Activated B cell treated with CpG ODN at 0.5 μM for 24 hours (primary cell): ENCODE measurements around the gene EQTN. TPM values are rescaled to one million over a fixed set of nuclear protein-coding genes. Genes with fewer than 3 reads are reported as not detected.

Experiments used
- ATAC-seq: fragments of 200-7000 bp; cut with Tn5 transposase; one replicate; pipeline ENCODE4 v1.10.0; 2021; ENCODE audit warnings: low read depth, mild to moderate bottlenecking, moderate library complexity
- CTCF ChIA-PET: fragments of 350-600 bp; sonication (Branson Sonifier 250); formaldehyde crosslinking; loops from one replicate; lab custom pipeline; 2021; ENCODE audit warnings: antibody characterized with exemption; lab: Charles Lee
- POLR2A ChIA-PET: fragments of 350-600 bp; sonication (Branson Sonifier 250); formaldehyde crosslinking; loops from one replicate; lab custom pipeline; 2021; ENCODE audit warnings: antibody characterized with exemption; lab: Charles Lee
- DNase-seq: peaks from one replicate; pipeline ENCODE4 v3.0.0; 2022
- H3K27ac Mint-ChIP-seq: one replicate; pipeline ENCODE4 v1.8.0; 2020; ENCODE audit warnings: mixed read lengths
- H3K27me3 Mint-ChIP-seq: one replicate; pipeline ENCODE4 v1.8.0; 2021; ENCODE audit warnings: mixed read lengths
- H3K36me3 Mint-ChIP-seq: one replicate; pipeline ENCODE4 v1.8.0; 2021; ENCODE audit warnings: low read depth, mixed read lengths
- H3K4me1 Mint-ChIP-seq: one replicate; pipeline ENCODE4 v1.8.0; 2021; ENCODE audit warnings: mixed read lengths
- H3K4me3 Mint-ChIP-seq: one replicate; pipeline ENCODE4 v1.8.0; 2020; ENCODE audit warnings: mild to moderate bottlenecking, mixed read lengths
- H3K9me3 Mint-ChIP-seq: one replicate; pipeline ENCODE4 v1.8.0; 2020; ENCODE audit warnings: mixed read lengths
- CTCF ChIP-seq: fragments of 200-600 bp; IDR thresholded peaks from one replicate; pipeline ENCODE4 v1.8.0; 2022; ENCODE audit warnings: antibody characterized with exemption, mild to moderate bottlenecking
- intact Hi-C: fragments of 100-400 bp; cut with micrococcal nuclease; formaldehyde crosslinking; loops from one replicate; pipeline ENCODE4 v1.15.1; 2024
- total RNA-seq: library from RNA; stranded (reverse); gene quantifications from 2 replicates; pipeline ENCODE4 v1.2.3, GENCODE V29; 2022

Gene EQTN
- total RNA-seq, 1 donor from 2014 or later: not detected

DNA sequence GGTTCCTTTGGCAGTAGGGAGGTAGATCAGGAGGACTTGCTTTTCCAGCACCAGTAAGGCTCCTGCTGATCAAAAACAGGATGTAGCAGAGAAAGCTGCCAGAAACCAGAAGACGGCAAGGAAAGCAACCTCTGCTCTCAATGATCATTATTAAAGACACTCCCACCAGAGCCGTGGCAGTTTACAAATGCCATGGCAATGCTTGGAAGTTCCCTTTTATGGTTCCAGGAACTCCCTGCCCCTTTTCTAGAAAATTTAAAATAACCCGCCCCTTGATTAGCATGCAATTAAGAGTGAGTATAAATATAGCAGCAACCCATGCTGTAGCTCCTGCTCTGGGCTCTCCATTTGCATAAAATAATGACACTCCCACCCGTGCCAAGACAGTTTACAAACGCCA, 16.1 kb downstream of the EQTN start:
- no peak for ATAC-seq
- DNase-seq: no peak
- intact Hi-C loops: no loop called here
- H3K4me3 Mint-ChIP-seq: no peak overlapping the region
- H3K27ac Mint-ChIP-seq: no peak overlapping the region
- no peaks in the 10 kb centered on the region for H3K36me3 Mint-ChIP-seq
- H3K27me3 Mint-ChIP-seq: peaks cover 12% of the 10 kb centered on the region
- CTCF ChIA-PET: no interaction called here
- no peaks in the 10 kb centered on the region for H3K9me3 Mint-ChIP-seq
- POLR2A ChIA-PET: no interaction called here
- peaks cover 8% of the 10 kb centered on the region for H3K4me1 Mint-ChIP-seq
- no peak for TF ChIP-seq CTCF

DNA sequence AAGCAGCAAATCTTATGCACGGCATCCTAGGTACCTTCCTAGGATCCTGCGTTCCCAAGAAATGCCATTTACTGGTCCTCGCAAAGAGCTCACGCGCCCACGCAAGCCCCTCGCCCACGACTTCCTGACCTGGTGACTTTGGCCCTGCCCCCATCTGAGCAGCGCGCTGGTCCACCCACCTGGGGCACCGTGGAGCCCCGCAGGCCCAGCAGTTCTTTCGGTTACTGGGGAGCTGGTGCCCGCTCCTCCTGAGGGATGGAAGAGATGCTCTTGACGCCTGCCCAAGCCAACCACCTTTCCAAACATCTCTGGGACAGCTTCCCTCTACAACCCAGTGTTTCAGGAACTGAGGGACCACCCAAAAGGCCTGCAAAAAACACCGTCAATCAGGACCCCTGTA, 16.7 kb downstream of the EQTN start:
- no peak for TF ChIP-seq CTCF

GRCh38 chr9:27279611-27280010, 17.3 kb downstream of the EQTN start:
- no peak for ATAC-seq
- Mint-ChIP-seq H3K36me3 (no peaks in the 10 kb centered on the region), H3K27me3 (peaks cover 12% of the 10 kb centered on the region), H3K9me3 (no peaks in the 10 kb centered on the region), H3K4me3 (no peak overlapping the region), H3K4me1 (peaks cover 8% of the 10 kb centered on the region), H3K27ac (no peak overlapping the region)
- no peak for DNase-seq
- no peak for TF ChIP-seq CTCF
- POLR2A ChIA-PET: no interaction called here
- intact Hi-C loops: no loop called here
- CTCF ChIA-PET: interaction anchor here (1.3 kb wide), 1 partner anchor 53 kb away, joined by 3 read pairs; no protein-coding TSS in a partner anchor

More for the DNA sequence above, 16.7 kb downstream of the EQTN start:
- no peak overlapping the region for H3K27ac Mint-ChIP-seq
- no peaks in the 10 kb centered on the region for H3K36me3 Mint-ChIP-seq
- peaks cover 8% of the 10 kb centered on the region for H3K4me1 Mint-ChIP-seq
- no peak overlapping the region for H3K4me3 Mint-ChIP-seq
- intact Hi-C loops: no loop called here
- ChIA-PET POLR2A (no interaction called here), CTCF (interaction anchor here (1.3 kb wide), 1 partner anchor 52 kb away, joined by 3 read pairs; no protein-coding TSS in a partner anchor)
- DNase-seq (no peak), ATAC-seq (no peak)
- peaks cover 12% of the 10 kb centered on the region for H3K27me3 Mint-ChIP-seq
- H3K9me3 Mint-ChIP-seq: no peaks in the 10 kb centered on the region

DNA sequence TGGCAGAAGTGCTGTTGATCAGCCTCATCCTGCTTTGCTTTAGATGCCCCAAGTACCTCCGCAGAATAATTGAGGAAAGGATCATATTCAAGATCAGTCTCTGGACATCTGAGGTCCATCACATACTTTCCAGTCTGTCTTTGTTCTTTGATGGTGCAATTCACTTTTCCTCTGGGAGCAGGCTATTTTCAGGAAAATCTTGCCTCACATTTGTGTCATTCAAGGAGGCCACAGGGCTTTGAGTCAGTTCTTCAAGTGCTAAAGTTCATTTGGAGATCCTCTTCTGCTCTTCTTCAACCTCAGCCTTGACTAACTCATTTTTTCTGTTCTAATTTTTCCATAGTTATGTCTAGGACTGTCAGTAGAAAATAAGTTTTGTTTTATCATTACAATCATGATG, 18.6 kb downstream of the EQTN start:
- no peaks in the 10 kb centered on the region for H3K36me3 Mint-ChIP-seq
- no peak overlapping the region for H3K27ac Mint-ChIP-seq
- H3K4me1 Mint-ChIP-seq: peaks cover 8% of the 10 kb centered on the region
- ChIA-PET CTCF (no interaction called here), POLR2A (no interaction called here)
- H3K9me3 Mint-ChIP-seq: no peaks in the 10 kb centered on the region
- ATAC-seq (no peak), DNase-seq (no peak)
- no peak overlapping the region for H3K4me3 Mint-ChIP-seq
- peaks cover 12% of the 10 kb centered on the region for H3K27me3 Mint-ChIP-seq
- intact Hi-C loops: no loop called here
- no peak for TF ChIP-seq CTCF

DNA sequence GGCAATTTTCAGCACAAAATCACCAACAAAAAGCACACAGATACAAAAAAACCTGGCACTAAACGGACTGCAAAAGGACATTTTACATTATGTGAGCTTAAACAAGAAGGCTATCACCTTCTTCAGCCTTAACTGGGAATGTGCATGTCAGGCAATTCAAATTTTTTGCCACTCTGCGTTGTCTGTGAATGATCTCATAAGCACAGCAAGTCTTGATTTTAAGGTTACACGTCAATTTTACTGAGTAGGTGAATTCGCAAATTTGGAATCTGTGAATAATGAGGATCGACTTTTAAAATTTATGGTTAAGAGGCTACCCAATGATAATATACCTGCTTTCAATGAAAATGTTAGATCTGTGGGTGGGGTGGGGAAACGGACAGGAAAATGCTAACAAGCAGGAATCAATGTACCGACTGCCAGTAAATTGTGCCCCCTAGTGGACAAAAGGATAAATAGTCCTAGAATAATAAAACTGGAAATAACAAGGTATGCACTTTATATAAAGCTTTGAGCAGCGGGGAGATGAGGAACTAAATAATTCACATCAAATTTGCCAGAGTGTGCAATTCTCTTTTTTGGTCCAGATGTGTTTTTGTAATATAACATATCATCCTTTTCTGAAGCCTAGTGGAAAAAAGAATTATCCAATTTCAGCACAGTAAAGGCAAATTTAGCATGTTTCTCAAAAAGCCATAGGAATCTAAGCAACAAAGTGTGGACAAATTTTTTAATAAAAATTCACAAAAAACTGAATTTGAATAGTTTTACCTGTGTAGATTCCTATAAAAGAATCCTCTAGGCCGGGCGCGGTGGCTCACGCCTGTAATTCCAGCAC, 20.5 kb downstream of the EQTN start:
- intact Hi-C loops: loop anchor here (1.0 kb wide), 2 partner anchors 242 to 272 kb away; no protein-coding TSS in a partner anchor
- Mint-ChIP-seq H3K27ac (no peak overlapping the region), H3K27me3 (peaks cover 2% of the 10 kb centered on the region), H3K4me3 (no peak overlapping the region), H3K4me1 (peaks cover 6% of the 10 kb centered on the region), H3K36me3 (no peaks in the 10 kb centered on the region), H3K9me3 (no peaks in the 10 kb centered on the region)
- ChIA-PET POLR2A (no interaction called here), CTCF (interaction anchor here (0.8 to 1.0 kb wide), 2 partner anchors 14 to 299 kb away, joined by 3 read pairs; no protein-coding TSS in a partner anchor)
- no peak for DNase-seq
- peak; percentile 72 for TF ChIP-seq CTCF
- no peak for ATAC-seq
